ENCODE results near the gene NXF1.

The NXF1 gene

DNA sequence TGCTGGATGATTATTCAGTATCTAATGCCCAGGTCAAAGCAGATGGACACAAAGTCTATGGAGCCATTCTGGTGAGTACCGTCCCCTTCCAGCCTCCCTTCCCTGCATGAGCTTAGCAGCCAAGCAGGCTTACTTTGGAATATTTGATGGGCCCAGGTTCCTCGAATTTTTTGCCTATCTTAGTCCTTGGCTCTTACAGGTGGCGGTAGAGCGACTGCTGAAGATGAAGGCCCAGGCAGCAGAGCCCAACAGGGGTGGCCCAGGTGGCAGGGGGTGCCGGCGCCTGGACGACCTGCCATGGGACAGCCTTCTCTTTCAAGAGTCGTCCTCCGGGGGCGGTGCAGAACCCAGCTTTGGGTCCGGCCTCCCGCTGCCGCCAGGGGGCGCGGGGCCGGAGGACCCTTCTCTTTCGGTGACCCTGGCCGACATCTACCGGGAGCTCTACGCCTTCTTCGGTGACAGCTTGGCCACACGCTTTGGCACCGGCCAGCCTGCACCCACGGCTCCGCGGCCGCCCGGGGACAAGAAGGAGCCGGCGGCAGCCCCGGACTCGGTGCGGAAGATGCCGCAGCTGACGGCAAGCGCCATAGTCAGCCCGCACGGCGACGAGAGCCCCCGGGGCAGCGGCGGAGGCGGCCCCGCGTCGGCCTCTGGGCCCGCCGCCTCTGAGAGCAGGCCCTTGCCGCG, 18.8 kb downstream of the NXF1 start:
- H3K36me3 Mint-ChIP-seq (ENCODE audit: low read depth): peaks cover 30% of the 10 kb centered on the region

DNA sequence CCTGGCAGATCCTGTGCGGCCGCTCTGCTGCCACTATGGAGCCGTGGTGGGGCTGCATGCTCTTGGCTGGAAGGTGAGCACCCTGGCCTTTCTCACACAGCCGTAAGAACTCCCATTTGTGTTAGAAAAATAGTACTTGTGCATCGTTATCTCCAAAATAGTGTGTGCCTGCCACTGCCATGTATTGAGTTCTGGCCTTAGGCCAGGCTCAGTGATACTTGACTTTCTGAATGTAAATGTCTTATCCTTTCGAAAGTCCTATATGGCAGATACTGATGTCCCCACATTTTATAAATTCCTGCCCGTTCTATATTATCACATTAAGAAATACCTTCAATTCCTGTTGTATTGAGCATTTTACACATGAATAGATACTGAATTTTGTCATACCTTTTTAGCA, 22.5 kb downstream of the NXF1 start:
- TF ChIP-seq, protein P1, sequence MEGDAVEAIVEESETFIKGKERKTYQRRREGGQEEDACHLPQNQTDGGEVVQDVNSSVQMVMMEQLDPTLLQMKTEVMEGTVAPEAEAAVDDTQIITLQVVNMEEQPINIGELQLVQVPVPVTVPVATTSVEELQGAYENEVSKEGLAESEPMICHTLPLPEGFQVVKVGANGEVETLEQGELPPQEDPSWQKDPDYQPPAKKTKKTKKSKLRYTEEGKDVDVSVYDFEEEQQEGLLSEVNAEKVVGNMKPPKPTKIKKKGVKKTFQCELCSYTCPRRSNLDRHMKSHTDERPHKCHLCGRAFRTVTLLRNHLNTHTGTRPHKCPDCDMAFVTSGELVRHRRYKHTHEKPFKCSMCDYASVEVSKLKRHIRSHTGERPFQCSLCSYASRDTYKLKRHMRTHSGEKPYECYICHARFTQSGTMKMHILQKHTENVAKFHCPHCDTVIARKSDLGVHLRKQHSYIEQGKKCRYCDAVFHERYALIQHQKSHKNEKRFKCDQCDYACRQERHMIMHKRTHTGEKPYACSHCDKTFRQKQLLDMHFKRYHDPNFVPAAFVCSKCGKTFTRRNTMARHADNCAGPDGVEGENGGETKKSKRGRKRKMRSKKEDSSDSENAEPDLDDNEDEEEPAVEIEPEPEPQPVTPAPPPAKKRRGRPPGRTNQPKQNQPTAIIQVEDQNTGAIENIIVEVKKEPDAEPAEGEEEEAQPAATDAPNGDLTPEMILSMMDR (IDR thresholded peaks at IDR 0.05; ENCODE audit: unreplicated experiment in 3 of 3): no peak
- H3K9me3 Mint-ChIP-seq: no peaks in the 10 kb centered on the region
- H3K4me1 Mint-ChIP-seq: no peaks in the 10 kb centered on the region
- H3K4me3 Mint-ChIP-seq: peak overlapping the region in 1 of 3 experiments; percentile 35
- peaks cover 31% of the 10 kb centered on the region for H3K36me3 Mint-ChIP-seq (ENCODE audit: low read depth)
- no peaks in the 10 kb centered on the region for H3K27me3 Mint-ChIP-seq (ENCODE audit: low read depth)
- no peak overlapping the region for H3K27ac Mint-ChIP-seq

More for the DNA sequence above, 18.8 kb downstream of the NXF1 start:
- peak overlapping the region; percentile 85 to 89 (median 87) for H3K27ac Mint-ChIP-seq
- peak overlapping the region; percentile 81 to 88 (median 85) for H3K4me3 Mint-ChIP-seq
- TF ChIP-seq, protein P1 (IDR thresholded peaks at IDR 0.05; ENCODE audit: unreplicated experiment in 3 of 3): peak; percentile 92 to 95 (median 94)
- peaks cover 25% of the 10 kb centered on the region for H3K4me1 Mint-ChIP-seq
- H3K27me3 Mint-ChIP-seq (ENCODE audit: low read depth): no peaks in the 10 kb centered on the region
- H3K9me3 Mint-ChIP-seq: no peaks in the 10 kb centered on the region

DNA sequence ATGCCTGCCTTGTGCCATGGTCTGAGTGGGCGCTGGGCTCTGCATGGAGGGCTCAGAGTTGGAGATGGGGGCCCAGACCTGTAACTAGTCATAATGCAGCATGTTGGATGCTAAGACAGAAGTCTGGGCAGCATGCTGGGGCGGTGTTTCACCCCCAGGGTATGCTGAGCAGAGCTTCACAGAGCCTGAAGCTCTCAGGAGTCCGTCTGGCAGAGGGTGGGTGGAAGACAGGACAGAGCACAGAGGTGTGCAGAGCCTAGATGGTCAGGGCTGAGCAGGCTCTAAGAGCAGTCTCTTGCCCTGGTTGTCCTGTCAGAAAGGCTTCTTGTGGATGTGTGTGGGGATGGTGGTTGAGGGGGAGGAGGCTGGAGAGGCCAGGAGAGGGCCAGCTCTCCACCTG, 26.8 kb downstream of the NXF1 start:
- Mint-ChIP-seq H3K4me3 (no peak overlapping the region), H3K27me3 (ENCODE audit: low read depth) (no peaks in the 10 kb centered on the region), H3K4me1 (no peaks in the 10 kb centered on the region), H3K9me3 (no peaks in the 10 kb centered on the region), H3K36me3 (ENCODE audit: low read depth) (peaks cover 57% of the 10 kb centered on the region), H3K27ac (no peak overlapping the region)
- TF ChIP-seq, protein P1 (IDR thresholded peaks at IDR 0.05; ENCODE audit: unreplicated experiment in 3 of 3): no peak

DNA sequence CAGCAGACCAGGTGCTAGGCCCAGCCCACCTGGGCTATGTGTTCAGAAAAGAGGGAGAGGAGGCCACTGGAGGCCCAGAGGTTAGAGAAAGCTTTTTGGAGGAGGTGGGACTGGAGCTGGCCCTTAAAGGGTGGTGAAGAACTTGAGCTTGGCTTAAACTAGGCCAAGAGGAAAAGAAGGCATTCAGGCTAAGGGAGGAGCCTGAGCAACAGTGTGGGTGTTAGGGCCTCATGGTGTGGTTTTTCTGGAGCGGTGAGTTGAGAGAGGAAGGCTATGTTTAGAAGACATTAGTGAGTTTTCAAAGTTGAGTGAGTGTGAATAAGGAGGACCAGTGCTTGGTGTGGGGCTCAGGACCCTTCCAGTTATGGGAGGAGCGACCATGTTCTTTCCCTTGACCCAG, 27.9 kb downstream of the NXF1 start:
- Mint-ChIP-seq H3K4me1 (no peaks in the 10 kb centered on the region), H3K27ac (no peak overlapping the region), H3K27me3 (ENCODE audit: low read depth) (no peaks in the 10 kb centered on the region), H3K4me3 (no peak overlapping the region), H3K9me3 (no peaks in the 10 kb centered on the region), H3K36me3 (ENCODE audit: low read depth) (peaks cover 50% of the 10 kb centered on the region)
- TF ChIP-seq, protein P1 (IDR thresholded peaks at IDR 0.05; ENCODE audit: unreplicated experiment in 3 of 3): no peak

DNA sequence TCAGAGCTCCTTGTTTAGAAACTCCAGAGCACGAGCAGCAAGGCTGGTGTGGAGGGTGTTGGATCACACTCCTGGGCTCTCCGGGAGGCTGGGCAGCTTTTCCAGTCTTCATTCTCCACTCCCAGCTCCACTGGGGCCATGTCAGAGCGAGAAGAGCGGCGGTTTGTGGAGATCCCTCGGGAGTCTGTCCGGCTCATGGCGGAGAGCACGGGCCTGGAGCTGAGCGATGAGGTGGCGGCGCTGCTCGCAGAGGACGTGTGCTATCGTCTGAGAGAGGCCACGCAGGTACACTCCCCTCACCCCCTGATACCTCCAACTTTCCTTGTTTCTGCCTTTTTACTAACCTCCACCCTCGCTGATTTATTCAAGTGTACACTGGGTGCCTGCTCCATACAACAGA, 29.6 kb downstream of the NXF1 start:
- Mint-ChIP-seq H3K27me3 (ENCODE audit: low read depth) (peaks cover 3% of the 10 kb centered on the region), H3K4me1 (peaks cover 6% of the 10 kb centered on the region), H3K4me3 (peak overlapping the region in 1 of 3 experiments; percentile 65), H3K9me3 (no peaks in the 10 kb centered on the region), H3K36me3 (ENCODE audit: low read depth) (peaks cover 41% of the 10 kb centered on the region), H3K27ac (peak overlapping the region in 2 of 3 experiments; percentile 31 to 44)
- TF ChIP-seq, protein P1 (IDR thresholded peaks at IDR 0.05; ENCODE audit: unreplicated experiment in 3 of 3): no peak

DNA sequence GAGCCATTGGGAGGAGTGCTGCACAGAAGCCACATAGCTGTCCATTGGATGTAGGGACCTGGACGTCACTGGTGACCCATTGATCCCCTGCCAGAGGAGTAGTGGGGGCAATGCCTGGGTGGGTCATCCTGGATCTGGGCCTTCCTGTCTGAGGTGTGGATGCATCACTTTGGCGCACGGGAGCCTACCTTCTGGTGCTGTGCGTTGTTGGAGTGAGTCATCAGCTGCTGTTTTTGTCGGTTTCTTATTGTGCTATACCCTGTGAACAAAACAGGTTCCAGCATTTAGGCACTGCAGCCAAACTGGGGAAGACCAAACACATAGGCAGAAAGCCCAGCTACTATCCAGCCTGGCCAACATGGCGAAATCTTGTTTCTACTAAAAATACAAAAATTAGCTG, 30.8 kb downstream of the NXF1 start:
- Mint-ChIP-seq H3K4me1 (peaks cover 16% of the 10 kb centered on the region), H3K27ac (no peak overlapping the region), H3K9me3 (no peaks in the 10 kb centered on the region), H3K4me3 (peak overlapping the region in 2 of 3 experiments; percentile 53 to 58), H3K27me3 (ENCODE audit: low read depth) (peaks cover 3% of the 10 kb centered on the region), H3K36me3 (ENCODE audit: low read depth) (peaks cover 35% of the 10 kb centered on the region)
- TF ChIP-seq, protein P1 (IDR thresholded peaks at IDR 0.05; ENCODE audit: unreplicated experiment in 3 of 3): no peak
